Measurements from ENCODE around the gene INAFM1.

INAFM1 gene

DNA sequence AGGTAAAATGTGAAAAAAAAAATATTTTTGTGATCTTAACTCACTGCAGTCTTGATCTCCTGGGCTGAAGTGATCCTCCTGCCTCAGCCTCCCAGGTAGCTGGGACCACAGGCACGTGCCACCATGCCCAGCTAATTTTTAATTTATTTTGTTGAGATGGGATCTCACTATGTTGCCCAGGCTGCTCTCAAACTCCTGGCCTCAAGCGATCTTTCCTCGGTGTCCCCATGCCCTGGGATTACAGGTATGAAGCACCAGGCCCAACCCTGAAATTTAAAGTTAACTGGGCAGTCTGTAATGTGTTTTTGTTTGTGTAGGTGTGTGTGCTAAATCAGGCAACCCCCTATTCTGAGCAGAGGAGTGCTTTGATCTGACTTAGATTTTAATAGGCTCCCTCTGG, 31.6 kb downstream of the INAFM1 start:
- H3K4me3 ChIP-seq (ENCODE audit: low read depth, low read length): no peak overlapping the region
- no peak for DNase-seq (ENCODE audit: low read depth)
- TF ChIP-seq CTCF (IDR thresholded peaks at IDR 0.05; ENCODE audit: control insufficient read depth, extremely low read depth, insufficient read depth): no peak

GRCh38 chr19:47309038-47309437, 34.4 kb downstream of the INAFM1 start:
- TF ChIP-seq CTCF (IDR thresholded peaks at IDR 0.05; ENCODE audit: control insufficient read depth, extremely low read depth, insufficient read depth): no peak
- no peak for DNase-seq (ENCODE audit: low read depth)
- H3K4me3 ChIP-seq (ENCODE audit: low read depth, low read length): no peak overlapping the region

GRCh38 chr19:47309608-47310007, 34.9 kb downstream of the INAFM1 start, which contains the start of gene C5AR1:
C5AR1 (plus strand) TSS chr19:47309861; CDS start chr19:47309896, 35 bp downstream.
- TF ChIP-seq CTCF (IDR thresholded peaks at IDR 0.05; ENCODE audit: control insufficient read depth, extremely low read depth, insufficient read depth): no peak
- H3K4me3 ChIP-seq (ENCODE audit: low read depth, low read length): no peak within 1 kb of the TSS
- no peak for DNase-seq (ENCODE audit: low read depth)

GRCh38 chr19:47310323-47310722, 35.6 kb downstream of the INAFM1 start:
- no peak for TF ChIP-seq CTCF (IDR thresholded peaks at IDR 0.05; ENCODE audit: control insufficient read depth, extremely low read depth, insufficient read depth)
- DNase-seq (ENCODE audit: low read depth): no peak
- no peak overlapping the region for H3K4me3 ChIP-seq (ENCODE audit: low read depth, low read length)

DNA sequence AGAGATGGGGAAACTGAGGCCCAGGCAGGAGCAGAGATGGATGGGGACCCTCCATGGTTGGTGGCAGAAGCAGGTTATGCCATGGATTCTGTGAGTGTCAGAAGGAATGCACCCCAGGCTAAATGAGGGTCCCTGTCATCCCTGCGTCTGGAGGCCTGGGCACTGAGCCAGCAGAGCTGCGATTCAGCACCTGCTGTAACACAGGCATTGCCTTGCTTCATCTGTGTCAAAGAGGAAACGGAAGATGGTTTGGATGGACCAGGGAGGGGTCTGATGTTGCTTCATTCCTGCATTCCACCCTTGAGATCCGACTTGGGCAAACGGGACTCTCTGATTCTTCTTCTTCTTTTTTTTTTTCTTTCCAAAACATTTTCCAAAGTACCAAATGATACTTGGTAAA, 36.1 kb downstream of the INAFM1 start:
- no peak for TF ChIP-seq CTCF (IDR thresholded peaks at IDR 0.05; ENCODE audit: control insufficient read depth, extremely low read depth, insufficient read depth)
- no peak overlapping the region for H3K4me3 ChIP-seq (ENCODE audit: low read depth, low read length)
- DNase-seq (ENCODE audit: low read depth): no peak

DNA sequence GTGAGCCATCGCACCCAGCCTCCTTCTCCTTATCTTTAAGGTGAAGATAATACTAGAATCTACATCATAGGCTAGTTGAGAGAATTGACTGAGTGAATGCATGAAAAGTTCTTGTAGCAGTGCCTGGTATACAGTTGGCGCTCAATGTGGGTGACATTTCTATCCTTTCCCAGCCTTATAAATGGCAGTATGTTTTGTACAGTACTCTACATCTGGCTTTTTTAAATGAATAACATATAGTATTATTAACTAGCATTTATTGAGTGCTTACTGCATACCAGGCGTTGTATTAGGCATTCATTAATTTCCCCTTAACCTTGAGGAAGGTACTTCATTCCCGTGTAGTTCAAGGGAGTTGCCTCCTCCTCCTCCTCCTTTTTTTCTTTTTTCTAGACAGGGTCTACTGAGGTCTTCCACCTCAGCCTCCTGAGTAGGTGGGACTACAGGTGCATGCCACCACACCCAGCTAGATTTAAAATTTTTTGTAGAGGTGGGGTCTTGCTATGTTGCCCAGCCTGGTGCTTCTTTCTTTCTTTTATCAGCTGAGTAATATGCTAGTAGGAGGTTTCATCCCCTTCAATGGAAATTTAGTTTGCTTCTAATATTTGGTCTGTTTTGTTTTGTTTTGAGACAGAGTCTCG, 37.8 kb downstream of the INAFM1 start:
- no peak for DNase-seq (ENCODE audit: low read depth)
- no peak overlapping the region for H3K4me3 ChIP-seq (ENCODE audit: low read depth, low read length)
- no peak for TF ChIP-seq CTCF (IDR thresholded peaks at IDR 0.05; ENCODE audit: control insufficient read depth, extremely low read depth, insufficient read depth)

DNA sequence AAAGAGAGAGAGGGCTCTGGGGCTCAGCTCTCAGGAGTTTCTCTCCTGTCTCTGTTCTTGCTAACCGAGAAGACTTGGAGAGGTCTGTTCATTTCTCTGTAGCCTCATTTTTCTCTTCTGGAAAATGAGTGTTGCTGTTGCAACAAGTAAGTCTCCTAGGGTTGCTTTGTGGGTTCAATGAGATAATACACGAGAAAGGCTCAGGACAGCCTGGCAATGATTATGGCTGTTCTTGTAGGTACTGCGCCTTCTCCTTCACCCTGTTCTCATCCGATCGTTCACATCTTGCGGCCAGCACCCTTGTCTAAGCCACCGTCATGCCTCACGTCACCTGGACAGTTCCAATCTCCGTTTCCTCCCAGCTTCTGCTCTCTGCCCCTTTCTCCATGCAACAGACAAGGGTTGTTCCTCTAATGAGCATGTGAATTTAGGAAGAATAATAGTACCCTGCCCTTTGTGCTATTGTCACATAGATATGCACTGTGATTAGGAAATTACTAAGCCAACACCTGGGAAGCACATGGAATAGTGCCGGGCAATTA, 39.1 kb downstream of the INAFM1 start:
- no peak overlapping the region for H3K4me3 ChIP-seq (ENCODE audit: low read depth, low read length)
- TF ChIP-seq CTCF (IDR thresholded peaks at IDR 0.05; ENCODE audit: control insufficient read depth, extremely low read depth, insufficient read depth): no peak
- no peak for DNase-seq (ENCODE audit: low read depth)

Measured in LNCaP clone FGC (cell line).